Cardiac septum (tissue), 1 donor: ENCODE data around the gene LIX1L. TPM values are rescaled to one million over a fixed set of nuclear protein-coding genes. Genes with fewer than 3 reads are reported as not detected.
A peak's percentile ranks its signal among the peaks of the same experiment; 100 is the strongest.
"Not testable (repeated sequence)": the region's sequence is repeated elsewhere in the genome, so short reads cannot be mapped to it uniquely, and the experiment has no call there.

Experiments
- DNase-seq: peaks from one replicate; pipeline ENCODE4 v3.0.0-alpha.2; 2020; ENCODE audit warnings: low spot score
- intact Hi-C: fragments of 100-400 bp; cut with DNase I; formaldehyde crosslinking; loops from one replicate; pipeline ENCODE4 v1.14.0; 2022
- total RNA-seq: library from RNA; stranded (reverse); fragmentation: NEBNext Ultra II Directional; extraction: Animal tissue kit (Norgen Biotek cat#: 25700); gene quantifications from one replicate; pipeline ENCODE4 v1.2.1, GENCODE V29; 2021
- donor health status: DM: no; HTN: no; CAD: no.

LIX1L gene
- total RNA-seq, 1 donor from 2014 or later, result 25.6 TPM

DNA sequence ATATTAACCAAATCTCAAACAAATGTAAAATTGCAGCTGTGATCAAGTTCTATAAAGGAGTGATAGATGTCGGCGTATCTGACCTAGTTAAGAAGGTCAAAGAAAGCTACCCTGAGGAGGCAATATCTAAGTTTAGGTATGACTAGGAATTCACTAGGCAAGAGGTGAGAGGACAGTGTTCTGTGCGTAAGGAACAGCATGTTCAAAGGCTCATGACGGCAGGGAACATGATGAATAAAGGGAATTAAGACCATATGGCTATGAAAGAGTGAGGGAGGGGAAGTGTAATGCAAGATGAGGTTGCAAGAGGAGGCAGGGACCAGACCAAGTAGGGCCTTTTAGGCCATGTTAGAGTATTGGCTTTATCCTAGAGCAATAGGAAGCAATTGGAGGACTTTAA, 8.6 kb downstream of the LIX1L start:
- DNase-seq, result no peak

GRCh38 chr1:145947551-145947950, 10.3 kb downstream of the LIX1L start:
- no peak for DNase-seq
- intact Hi-C loops, result no loop called here

More for the DNA sequence above, 8.6 kb downstream of the LIX1L start:
- intact Hi-C loops, result no loop called here

- DNase-seq, result no peak
- intact Hi-C loops, result no loop called here
Measured at GRCh38 chr1:145946477-145946986, 11.3 kb downstream of the LIX1L start.

DNA sequence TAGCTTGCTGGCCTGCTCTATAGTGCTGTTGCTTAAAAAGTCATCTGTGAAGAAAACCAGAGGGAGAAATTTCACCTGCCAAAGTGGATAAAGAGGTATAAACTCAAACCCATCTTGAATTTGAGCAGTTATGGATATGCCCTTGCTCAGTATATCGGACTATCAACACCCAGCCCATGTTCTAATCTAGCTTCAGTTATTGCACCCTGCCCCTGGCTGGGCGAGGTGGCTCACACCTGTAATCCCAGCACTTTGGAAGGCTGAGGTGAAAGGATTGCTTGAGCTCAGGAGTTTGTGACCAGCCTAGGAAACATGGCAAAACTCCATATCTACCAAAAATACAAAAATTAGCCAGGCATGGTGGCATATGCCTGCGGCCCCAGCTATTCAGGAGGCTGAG, 13.3 kb downstream of the LIX1L start:
- DNase-seq, result no peak
- intact Hi-C loops, result no loop called here

DNA sequence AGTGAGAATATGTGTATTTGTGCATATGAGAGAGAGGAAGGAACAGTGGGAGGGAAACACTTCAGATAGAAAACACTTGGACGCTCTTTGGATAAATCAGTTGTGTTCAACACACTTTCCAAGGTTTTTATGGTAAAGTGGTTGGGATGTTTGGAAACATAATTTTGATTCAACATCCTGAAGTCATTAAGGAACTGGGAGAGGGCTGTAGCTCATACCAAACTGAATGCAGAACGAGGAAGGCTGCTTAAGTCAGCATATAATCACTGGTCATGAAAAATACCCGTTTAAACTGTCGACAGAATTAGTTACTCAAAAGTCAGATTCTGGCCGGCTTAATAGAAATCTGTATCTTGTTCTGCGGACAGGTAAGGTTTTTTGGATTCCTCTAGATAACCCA, 14.9 kb downstream of the LIX1L start:
- intact Hi-C loops, result no loop called here
- DNase-seq, result no peak

GRCh38 chr1:145942405-145942804, 15.4 kb downstream of the LIX1L start:
- intact Hi-C loops, result no loop called here
- DNase-seq, result no peak

DNA sequence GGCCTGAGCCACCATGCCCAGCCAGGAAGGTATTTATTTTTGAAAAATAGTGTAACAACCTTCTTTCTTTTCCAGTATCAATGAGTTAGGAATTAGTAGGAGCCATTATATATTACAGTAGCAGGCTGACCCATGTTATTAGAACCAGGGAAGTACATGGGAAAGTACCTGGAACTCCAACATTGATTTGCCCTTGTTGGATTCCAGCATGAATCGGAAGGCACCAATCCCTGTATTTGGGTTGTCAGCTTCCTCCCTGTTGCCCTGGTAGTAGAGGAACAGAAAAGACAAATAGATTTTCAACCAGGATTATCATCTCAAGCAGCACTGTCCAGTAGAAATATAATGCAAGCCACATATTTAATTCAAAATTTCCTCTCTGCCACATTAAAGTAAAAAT, 20.4 kb downstream of the LIX1L start:
- intact Hi-C loops, result no loop called here
- no peak for DNase-seq

- no peak for DNase-seq
- intact Hi-C loops, result no loop called here
Measured at GRCh38 chr1:145936247-145936646, 21.6 kb downstream of the LIX1L start.

DNA sequence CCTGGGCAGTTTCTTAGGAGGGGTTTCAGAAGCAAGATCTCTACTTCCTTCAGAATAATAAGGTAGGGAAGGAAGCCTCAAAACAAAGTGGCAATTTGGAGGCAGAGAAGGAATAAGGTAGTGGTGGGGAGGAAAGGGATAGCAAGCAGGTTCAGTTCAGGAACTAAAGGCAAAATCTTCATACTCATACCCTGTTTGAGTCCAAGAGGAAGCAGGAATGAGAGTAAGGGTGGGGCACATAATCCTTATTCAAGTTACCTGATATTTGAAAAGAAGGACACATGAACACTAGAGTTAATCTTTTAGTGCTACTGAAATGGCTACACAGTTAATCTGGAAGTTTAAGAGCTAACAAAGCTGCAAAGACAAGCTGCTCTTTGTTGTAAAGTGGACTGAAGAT, 22.1 kb downstream of the LIX1L start:
- intact Hi-C loops, result no loop called here
- no peak for DNase-seq

- DNase-seq, intact Hi-C loops: not testable (repeated sequence)
Measured at GRCh38 chr1:145932522-145933009, 25.3 kb downstream of the LIX1L start.

DNA sequence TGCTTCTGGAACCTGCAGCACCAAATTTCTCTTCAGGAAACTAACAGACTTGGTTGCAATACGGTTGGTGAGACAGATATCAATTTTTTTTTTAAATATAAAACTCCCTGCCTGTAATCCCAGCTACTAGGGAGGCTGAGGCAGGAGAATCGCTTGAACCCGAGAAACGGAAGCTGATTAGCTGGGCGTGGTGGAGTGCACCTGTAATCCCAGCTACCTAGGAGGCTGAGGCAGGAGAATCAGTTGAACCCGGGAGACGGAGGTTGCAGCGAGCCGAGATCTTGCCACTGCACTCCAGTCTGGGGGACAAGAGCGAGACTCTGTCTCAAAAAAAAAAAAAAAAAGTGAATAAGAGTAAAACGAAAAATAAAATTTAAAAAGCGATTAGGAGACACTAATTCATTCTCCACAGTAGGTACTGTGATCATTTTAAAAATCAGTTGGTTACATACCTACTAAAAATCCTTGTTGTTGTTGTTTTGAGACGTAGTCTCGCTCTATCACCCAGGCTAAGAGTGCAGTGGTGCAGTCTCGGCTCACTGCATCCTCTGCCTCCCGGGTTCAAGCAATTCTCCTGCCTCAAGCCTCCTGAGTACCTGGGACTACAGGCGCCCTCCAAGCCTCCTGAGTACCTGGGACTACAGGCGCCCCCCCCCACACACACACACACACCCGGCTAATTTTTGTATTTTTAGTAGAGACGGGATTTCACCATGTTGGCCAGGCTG, 29.7 kb downstream of the LIX1L start:
- DNase-seq, result no peak
- intact Hi-C loops, result loop anchor here (2.0 kb wide), 2 partner anchors 37 to 77 kb away; partner anchors contain the start of genes ANKRD34A and POLR3GL

DNA sequence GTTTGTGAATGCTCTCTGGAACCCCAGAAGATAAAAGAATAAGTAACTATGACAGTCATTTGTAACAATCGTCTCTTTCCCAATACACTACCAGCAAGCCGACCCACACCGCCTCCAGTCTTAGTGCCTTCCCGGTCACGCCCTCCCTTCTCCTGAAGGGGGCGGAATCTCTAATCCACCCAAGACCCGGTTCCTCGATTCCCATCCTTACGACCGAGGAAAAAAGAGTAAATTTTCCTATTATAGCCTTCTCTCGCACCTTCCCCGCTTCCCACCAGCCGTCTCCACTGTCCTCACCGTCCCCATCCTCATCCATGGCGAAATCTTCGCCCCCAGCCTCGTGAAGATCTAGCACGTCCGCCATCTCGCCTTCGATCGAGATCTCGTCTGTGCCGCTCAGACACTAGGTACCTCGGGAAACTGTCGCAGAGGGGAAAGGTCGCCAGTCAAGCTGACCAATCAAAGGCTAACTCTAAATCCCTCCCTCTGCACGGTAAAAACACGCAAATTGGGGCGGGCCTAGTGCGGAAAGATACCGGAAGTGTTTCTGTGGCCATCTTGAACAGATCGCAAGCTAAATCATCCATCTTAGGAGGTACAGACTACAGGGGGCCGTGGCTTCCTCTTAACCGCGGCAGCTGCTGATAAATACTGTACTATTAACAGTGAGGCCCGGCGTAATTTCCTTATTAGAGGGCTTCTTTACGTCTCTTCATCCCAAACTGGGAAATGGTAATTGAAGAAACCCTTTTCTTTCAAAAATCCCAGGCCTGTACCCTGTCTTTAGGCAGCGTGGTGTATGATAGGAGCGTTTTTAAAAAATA, 30.5 kb downstream of the LIX1L start, which contains the start of gene RBM8A:
TSS of gene RBM8A (minus strand) at position 422 of the 824 bp plus-strand sequence. CDS start at position 364, 58 bp downstream.
- intact Hi-C loops, result loop anchor here (2.0 kb wide), 2 partner anchors 38 to 78 kb away; partner anchors contain the start of genes ANKRD34A and POLR3GL
- peak; percentile 96 for DNase-seq

DNA sequence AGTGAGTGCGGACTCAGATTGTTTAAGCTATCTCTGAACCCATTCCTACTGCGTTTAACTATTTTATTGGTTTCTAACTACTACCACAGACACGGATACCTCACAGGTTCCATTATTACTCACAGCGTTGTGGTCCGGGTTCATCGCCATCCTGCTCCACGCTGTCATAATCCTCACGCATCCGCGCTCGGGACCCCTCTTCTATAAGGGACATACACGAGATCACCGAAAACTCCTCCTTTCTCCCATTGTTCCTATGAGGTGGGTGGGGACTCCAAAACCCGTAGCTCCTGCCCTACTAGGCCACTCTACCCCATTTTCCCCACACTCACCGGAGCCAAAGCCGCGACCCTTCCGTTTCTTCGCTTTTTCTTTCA, 31.1 kb downstream of the LIX1L start:
- intact Hi-C loops, result loop anchor here (2.0 kb wide), 2 partner anchors 38 to 78 kb away; partner anchors contain the start of genes ANKRD34A and POLR3GL
- DNase-seq, result no peak

DNA sequence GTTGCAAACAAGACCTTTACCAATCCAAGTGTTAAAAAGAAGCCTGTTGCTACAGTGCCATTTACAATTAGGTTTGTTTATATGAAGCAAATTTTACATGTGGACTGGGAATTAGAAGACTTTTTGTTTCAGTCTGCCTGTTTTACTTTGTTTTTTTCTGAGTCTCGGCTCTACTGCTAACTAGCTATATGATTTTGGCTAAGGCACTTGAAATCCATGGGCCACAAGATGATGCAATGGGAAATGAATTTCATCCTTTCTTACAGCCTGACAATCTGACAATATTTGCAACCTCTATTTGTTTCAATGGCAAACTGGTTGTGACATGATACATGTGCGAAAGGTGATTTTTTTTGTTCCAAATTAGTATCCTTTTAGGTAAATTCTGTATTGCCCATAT, 35.6 kb downstream of the LIX1L start:
- intact Hi-C loops, result no loop called here
- no peak for DNase-seq

DNA sequence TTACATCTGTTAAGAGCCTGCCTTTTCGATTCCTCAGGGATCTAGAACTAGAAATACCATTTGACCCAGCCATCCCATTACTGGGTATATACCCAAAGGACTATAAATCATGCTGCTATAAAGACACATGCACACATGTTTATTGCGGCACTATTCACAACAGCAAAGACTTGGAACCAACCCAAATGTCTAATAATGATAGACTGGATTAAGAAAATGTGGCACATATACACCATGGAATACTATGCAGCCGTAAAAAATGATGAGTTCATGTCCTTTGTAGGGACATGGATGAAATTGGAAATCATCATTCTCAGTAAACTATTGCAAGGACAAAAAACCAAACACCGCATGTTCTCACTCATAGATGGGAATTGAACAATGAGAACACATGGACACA, 37.5 kb downstream of the LIX1L start:
- intact Hi-C loops, DNase-seq: not testable (repeated sequence)

DNA sequence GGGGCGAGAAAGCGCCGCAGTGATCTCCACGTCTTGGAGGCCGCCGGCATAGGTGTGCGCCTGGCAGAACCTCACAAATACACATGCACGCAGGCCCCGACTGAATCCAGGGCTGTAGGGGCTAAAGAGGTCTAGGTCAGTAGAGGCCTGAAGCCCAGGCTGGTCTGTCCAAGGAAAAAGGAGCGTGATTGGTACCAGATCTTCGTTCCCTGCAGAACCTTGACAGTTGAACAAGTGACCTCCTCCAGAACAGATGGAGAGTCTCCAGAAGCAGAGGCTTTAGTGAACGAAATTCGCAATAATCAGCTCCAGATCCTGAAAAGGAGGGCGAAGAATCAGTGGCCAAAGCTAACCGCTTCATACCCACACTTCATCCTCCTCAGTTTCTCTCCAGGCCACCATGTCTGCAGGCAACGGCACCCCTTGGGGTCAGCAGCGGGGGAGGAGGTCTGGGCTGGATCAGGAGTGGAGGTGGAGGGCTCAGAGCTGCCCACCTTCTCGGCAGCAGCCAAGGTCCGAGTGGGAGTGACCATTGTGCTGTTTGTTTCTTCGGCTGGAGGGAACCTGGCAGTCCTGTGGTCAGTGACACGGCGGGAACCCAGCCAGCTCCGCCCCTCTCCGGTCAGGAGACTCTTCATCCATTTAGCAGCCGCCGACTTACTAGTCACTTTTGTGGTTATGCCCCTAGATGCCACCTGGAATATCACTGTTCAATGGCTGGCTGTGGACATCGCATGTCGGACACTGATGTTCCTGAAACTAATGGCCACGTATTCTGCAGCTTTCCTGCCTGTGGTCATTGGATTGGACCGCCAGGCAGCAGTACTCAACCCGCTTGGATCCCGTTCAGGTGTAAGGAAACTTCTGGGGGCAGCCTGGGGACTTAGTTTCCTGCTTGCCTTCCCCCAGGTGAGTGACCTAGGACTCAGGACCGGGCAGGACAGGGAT, 38.6 kb downstream of the LIX1L start:
- peak; percentile 80 for DNase-seq
- intact Hi-C loops, result loop anchor here (5.0 kb wide), 2 partner anchors 72 to 88 kb away; partner anchors contain the start of gene NUDT17

- intact Hi-C loops, result loop anchor here (5.0 kb wide), 2 partner anchors 71 to 89 kb away; partner anchors contain the start of gene NUDT17
Measured at GRCh38 chr1:145918144-145918991, 39.4 kb downstream of the LIX1L start, which contains the start of gene PEX11B. Gene PEX11B, minus strand, starts transcription at chr1:145918717. Its CDS starts 29 bp downstream, at chr1:145918688.

GRCh38 chr1:145917595-145917994, 40.2 kb downstream of the LIX1L start:
- intact Hi-C loops, result loop anchor here (5.0 kb wide), 2 partner anchors 70 to 90 kb away; partner anchors contain the start of gene NUDT17
- DNase-seq, result no peak

More at GRCh38 chr1:145918144-145918991, 39.4 kb downstream of the LIX1L start, which contains the start of gene PEX11B:
- DNase-seq, result peak; percentile 96
